ENCODE measurements around the gene TM4SF1.

The TM4SF1 gene, protein sequence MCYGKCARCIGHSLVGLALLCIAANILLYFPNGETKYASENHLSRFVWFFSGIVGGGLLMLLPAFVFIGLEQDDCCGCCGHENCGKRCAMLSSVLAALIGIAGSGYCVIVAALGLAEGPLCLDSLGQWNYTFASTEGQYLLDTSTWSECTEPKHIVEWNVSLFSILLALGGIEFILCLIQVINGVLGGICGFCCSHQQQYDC

DNA sequence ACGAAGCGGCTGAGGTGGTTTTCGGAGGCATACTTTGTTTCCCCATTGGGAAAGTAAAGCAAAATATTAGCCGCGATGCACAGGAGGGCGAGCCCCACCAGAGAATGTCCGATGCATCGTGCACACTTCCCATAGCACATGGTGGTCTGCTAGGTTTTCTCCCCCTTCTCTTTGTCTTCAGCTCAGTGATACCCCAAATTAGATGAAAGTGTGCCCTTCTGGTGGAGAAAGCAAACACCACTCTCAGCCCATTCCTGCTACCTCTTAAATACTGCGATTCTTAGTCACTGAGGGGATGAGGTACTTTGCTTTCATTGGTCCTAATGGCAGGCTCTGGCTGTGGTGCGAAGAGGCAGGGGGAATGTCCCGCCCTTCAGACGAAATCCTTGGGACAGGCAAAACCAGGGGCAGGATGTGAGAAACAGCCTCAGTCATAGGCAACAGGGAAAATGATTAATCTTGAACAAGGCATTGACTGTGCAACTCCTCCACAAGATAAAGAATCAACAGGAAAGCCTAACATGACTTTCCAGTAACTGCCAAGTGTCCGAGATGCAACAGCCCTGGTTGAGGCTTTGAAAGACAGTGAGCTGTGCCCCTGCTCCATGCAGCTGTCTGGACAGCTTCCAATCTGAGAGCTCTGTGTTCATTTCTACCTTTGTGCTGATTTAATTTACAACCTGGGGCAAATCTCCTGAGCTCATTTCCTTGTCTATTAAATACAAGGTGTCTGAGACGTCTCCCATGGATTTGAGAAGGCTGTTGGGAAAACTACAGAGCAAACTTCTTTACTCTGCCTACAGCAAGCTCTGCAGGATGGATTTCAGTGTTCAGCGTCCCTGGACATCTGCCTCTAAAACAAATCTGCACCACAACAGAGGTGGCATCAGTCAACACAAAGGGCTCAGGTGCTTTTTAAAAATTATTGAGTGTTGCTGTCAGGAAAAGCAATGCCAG, at the start of gene TM4SF1:
TSS of gene TM4SF1 (minus strand) at position 242 of the 957 bp plus-strand sequence. CDS start at position 140, 102 bp downstream.
- no peak for DNase-seq

DNA sequence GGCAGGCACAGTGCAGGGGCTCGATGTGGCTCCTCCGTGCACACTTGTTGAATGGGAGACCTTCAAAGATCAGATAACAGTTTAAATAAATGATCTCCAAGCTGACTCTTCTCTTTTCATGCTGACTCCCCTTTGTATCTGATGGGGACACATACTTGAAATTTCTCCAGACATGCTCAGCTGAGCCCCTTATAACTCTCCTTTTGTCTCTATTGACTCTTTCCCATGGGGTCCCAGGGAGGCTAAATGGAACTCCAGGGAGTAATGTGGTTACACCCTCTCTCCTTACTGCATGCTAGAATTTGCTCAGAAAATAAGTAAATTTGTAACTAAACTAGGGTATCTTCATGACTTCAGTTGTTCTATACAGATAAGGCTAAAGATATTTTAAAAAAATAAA, 48.9 kb upstream of the TM4SF1 start:
- no peak for DNase-seq

DNA sequence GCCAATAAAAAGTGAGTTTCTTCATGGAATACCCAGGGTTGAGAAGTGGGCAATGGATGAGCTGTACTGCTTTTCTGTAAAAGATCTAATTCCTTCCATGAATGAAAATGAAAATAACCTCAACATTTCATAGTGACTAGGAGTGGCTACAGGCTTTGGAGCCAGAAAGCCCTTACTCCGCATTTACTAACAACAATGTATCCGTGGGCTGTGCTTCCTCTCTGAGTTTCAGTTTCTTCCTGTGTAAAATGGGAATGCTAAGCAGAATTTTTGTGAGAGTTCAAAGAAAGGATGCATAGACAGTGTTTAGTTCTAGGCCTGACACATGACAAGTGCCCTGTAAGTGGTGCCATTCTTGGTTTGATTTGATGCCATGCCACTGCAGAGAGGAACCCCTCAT, 47.5 kb upstream of the TM4SF1 start:
- no peak for DNase-seq

DNA sequence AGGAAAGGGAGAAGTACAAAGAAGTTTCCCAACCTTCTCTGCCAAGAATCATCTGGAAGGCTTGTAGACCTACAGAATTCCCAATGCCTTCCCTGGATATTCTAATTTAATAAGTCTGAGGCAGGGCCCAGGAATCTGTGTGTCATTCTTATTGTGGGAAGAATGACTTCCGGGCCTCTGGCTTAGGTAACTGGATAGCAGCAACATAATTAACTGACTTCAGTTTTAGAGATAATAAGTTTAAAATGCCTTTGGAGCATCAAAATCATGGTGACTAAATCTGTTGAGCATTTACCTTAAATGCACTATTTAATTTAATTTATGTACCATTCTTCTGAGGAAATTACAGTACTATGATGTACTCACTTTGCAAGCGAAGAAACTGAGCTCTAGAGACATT, 44.3 kb upstream of the TM4SF1 start:
- DNase-seq = no peak

DNA sequence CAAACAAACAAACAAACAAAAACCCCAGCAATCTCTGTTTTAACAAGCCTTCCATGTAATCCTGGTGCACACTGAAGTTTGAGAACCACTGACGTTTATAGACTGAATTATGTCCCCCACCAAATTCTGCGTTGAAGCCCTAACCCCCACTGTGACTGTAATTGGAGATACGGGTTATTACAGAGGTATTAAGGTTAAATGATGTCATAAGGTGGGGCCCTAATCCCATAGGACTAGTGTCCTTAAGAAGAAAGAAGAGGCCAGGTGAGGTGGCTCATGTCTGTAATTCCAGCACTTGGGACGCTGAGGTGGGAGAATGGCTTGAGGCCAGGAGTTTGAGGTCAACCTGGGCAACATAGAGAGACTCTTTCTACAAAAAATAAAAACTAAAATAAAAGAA, 42.4 kb upstream of the TM4SF1 start:
- no peak for DNase-seq

DNA sequence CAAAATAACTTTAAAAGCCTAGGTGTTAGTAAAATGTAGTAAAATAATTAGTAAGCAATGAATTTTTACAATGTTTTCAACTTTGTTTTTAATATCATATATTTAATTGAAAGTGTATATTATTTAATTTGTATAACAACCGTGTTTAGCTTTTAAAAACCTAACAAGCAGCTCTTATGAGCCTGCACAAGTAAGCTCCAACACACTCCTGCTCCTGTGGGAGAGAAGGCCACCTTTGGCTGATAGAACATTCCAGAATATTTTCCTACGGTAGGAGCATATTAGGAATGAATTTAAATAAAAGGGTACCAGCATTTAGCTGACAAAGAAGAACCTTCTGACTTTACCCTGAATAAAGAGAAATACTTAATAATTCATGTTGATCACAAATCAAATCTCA, 40.3 kb upstream of the TM4SF1 start:
- no peak for DNase-seq

DNA sequence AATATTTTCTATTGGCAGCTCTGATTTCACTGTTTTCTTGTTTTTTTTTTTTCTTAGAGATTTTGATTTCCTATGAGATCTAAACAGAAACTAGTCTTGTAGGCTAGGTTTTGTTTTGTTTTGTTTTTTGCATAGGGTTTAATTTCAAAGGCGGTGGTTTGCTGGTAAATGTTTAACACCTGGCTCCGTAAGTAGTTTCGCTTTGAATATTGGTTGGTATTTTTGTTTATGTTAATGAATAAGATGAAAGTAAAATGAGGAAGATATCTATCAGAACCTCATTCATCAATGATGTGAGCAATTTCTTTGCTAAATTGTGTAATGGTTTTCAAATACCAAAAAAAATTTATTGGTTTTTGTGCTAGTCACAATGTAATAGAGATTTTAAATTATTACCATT, 39.7 kb upstream of the TM4SF1 start:
- no peak for DNase-seq

DNA sequence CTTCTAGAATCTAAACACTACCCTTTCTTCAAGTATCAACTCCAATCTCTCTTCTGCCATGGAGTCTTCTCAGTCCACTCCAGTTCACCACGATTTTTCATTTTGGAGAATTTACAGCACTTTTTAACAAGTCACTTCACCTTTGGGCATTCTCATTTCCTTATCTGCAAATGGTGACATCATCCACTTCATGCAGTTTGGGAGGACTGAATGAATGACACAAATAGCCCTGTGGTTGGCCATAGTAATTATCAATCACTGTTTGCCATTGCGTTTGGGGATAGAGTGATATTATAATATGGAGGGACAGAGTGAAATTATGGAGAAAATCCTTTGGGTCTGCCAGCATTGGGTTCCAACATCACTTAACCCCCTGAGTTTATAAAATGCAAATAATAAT, 38.0 kb upstream of the TM4SF1 start:
- no peak for DNase-seq

DNA sequence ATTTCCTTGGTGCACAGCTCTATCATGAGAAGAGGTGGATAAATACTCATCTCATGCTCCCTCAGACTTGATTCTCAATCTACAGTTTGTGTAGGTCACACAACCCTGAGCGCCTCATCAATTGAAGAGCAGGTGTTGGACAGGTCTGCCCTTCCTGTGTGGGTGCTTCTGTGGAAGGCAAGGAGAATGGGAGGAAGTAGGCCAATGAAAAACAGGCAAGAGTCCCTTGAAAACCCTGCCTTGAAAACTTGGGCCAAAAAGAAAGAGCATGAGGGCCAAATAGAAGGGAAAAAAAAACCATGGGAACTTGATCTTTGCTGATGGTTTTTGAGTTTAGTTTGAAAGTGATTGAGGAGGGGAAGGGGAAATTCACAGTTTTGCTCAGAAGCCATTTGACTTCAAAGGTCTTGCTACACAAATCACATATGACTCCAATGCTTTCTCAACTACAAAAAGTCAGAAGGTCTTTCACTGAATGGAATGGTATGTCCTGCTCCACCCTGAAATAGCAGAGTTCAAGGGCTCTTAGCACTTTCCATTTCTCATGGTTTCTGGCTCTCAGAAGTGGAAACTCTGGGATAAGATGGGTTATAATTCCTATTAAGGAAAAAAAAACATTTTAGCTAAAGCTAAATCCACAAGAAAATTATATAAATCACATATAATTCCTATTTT, 37.2 kb upstream of the TM4SF1 start:
- DNase-seq = no peak

DNA sequence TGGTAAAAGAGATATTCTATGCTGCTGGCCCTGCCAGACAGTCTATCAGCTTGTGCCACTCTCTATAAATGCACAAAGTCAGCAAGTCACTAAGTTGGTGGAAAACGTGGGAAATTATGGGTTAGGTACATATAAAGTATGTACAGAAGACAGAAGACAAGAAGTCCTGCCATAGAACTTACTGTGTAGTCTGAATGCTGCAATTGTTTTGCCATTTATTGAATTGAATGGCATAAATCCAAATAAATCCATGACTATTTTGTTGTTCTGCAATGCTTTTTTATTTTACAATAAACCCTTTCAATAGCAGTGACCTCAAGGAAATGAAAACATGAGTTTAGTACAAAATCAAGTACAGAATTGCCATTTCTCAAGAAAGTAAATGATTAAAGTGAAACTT, 34.1 kb upstream of the TM4SF1 start:
- DNase-seq = no peak

DNA sequence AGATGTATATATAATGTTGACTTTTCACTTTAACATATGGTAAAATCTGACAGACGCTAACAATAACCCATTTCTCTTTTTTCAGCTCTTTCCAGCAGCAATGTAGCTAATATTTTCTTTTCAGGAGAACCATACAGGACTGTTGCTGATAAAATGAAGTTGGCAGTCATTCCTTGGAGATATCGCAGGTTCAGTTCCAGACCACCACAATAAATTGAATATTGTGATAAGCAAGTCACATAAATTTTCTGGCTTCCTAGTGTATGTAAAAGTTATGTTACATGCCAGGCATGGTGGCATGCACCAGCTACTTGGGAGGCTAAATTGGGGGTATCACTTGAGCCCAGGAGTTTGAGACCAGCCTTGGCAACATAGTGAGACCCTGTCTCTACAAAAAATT, 31.9 kb upstream of the TM4SF1 start:
- DNase-seq = no peak

DNA sequence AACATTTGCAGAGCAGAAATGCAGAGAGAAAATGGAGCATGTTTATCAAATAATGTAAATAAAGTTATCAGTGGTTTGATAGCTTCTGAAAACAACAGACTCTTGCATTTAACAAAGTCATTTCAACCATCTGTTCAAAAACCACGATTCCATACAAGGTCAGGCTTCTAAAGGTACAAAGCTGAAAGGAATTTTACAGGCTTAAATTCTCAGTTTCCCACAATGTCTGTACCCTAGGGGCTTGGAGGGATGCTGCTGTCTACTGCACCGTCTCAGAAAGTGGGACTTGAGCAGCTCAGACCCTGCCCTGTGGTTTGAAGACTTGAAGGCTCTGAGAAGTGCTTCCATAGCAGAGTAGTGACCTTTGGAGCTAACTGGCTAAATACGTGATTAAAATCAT, 30.4 kb upstream of the TM4SF1 start:
- no peak for DNase-seq

DNA sequence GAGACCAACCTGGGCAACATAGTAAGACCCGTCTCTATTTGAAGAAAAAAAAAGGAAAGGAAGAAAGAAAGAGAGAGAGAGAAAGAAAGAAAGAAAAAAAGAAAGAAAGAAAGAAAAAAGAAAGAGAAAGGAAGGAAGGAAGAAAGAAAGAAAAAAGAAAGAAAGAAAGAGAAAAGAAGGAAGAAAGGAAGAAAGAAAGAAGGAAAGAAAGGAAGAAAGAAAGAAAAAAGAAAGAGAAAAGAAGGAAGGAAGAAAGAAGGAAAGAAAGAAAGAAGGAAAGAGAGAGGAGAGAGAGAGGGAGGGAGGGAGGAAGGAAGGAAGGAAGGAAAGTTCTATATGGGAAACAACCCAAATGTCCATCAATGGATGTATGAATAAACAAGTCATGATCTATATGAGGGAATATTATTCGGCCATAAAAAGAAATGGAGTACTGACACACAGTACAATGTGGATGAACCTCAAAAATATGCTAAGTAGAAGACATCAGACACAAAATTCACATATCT, 28.8 kb upstream of the TM4SF1 start:
- DNase-seq = no peak

DNA sequence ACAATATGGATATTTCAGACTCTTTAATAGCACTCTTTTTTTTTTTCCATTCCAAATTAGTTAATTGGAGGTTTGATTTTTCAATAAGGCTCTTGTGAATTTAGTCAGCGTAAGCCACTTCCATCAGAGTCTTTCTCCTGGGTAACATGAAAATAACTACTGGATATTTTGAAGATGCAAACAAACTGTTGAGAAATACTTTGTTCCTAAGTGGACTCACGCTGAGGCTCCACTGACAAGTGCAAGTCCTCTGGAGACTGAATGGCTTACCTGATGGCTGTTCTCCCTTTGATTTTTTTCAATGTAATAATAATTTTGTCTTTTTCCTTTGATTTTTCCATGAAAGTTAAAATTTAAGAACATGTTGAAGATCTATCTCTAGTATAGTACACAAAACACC, 26.0 kb upstream of the TM4SF1 start:
- no peak for DNase-seq

DNA sequence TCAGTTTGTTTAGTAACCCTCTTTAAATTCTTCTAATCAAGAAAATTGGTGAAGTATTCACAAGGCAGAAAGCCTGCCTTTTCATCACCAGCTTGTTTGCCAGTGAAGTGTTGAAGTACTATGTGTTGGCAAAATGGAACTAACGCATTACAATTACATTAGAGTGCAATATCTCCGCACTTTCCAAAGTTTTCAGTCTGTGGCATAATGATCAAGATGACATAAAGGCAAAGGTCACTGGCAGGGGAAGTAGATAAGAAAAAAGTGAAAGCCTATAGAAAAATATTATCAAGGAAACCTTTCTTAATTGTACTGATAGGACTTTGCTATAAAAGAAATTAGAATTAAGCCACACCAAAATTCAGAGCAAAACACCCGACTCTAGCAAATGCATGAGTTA, 25.0 kb upstream of the TM4SF1 start:
- DNase-seq = no peak

DNA sequence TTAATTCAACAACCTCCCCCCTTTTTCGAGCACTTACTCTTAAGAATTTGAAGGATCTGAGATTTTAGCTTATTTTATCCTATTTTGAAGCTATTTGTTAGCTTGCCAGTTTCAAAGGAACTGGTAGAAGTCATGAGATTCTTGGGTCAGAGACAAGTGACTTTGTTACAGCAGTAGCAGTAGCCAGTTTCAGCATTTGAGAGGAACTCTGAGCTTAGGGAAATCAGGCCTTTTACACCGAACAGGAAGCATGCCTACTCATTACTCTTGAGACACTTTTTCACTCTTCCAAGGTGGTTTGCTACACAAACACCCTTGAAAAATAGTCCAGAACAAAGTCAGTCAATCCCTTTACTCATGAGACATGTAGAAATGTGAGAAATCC, 24.5 kb upstream of the TM4SF1 start:
- DNase-seq = no peak

DNA sequence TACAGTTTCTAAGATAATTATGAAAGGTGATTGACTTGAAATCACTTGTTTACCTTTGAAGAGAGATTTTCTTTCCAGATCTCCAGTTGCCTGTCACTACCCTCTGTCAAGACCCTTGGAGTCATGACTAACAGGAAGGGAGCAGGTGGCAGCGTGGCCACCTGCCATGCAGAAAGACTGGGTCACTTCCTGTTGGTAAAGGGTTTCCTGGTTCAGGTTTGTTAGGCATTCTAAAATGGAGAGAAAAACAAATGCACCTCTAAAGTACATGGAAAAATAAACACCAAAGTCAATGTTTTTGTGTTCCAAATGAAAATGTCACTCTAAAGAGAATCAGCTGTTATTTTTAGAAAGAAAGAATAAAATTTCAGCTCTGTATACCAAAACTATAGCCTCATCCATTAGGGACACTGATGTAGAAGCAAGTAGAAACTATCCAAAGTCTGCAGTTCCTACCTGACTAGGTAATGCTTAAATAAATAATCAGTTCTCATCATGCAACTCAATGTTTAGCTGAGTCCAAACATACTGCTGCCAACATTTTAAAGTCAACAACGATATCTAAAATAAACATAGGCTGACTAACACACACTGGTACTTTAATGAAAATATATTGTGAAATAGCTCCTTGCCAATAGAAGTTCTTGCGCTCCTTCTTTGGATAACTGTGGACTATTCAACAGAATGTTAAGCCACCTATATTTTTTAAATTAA, 23.9 kb upstream of the TM4SF1 start:
- DNase-seq = no peak

DNA sequence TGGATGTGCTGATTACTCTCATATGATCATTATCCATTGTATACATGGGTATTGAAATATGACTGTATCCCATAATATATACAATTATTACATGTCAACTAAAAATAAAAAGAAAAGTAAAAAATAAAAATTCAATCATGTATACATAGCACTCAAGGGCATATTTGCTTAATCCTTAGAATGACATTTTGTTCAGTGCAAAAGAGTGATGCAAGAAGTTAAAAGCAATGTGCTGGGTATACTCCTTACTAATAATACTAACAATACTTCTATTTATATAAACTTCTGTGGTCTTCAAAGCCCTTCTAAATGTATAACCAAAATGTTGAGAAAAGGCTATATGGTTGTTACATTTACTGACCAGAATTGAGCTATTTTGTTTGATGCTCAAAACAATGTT, 23.2 kb upstream of the TM4SF1 start:
- no peak for DNase-seq

DNA sequence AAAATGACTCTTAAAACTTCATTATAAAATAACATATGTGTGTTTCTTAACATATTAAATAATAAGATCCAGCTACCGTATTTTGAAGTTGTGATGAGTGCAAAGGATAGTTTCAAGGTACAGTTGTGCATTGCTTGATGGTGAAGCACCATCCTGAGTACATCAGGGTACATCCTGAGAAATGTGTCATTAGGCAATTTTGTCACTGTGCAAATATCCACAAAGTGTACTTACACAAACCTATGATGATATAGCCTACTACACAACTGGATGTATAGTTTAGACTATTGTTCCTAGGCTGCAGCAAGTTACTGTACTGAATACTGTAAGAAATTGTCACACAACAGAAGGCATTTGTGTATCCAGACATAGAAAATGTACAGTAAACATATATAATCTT, 20.8 kb upstream of the TM4SF1 start:
- no peak for DNase-seq

DNA sequence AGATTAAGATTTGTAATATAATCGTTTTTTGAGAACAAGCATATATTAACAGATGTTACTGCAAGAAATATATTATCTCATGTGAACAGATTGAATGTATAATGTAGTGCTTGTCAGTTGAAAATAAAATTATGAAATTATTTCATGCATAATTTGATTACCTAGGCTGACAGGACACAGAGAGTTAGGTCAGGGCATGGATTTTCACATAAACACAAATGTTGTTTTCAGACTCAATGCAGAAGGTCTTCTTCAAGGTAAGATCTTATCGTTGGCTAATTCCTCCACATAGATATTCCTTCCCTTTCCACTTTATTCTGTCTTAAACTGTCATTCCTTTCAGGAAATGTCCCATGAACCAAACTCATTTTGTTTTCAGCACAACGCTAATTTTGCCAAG, 20.1 kb upstream of the TM4SF1 start:
- no peak for DNase-seq

DNA sequence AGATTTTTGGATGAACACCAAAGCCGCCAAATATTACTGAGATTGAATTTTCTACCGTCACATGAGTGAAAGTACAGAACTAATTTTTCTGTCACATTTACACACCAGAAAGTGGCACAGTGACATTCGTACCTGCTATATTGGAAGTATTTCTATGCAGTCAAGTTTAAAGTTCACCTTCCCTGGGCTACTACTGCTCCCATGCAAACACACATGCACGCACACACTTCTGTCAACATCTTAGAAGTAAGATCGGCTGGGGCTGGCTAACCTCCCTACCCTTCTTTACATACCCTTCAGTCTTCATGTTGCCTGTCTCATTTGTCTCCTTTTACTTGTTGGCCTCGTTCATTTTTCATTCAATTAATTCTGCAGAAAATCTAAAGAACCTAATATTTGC, 19.0 kb upstream of the TM4SF1 start:
- no peak for DNase-seq

DNA sequence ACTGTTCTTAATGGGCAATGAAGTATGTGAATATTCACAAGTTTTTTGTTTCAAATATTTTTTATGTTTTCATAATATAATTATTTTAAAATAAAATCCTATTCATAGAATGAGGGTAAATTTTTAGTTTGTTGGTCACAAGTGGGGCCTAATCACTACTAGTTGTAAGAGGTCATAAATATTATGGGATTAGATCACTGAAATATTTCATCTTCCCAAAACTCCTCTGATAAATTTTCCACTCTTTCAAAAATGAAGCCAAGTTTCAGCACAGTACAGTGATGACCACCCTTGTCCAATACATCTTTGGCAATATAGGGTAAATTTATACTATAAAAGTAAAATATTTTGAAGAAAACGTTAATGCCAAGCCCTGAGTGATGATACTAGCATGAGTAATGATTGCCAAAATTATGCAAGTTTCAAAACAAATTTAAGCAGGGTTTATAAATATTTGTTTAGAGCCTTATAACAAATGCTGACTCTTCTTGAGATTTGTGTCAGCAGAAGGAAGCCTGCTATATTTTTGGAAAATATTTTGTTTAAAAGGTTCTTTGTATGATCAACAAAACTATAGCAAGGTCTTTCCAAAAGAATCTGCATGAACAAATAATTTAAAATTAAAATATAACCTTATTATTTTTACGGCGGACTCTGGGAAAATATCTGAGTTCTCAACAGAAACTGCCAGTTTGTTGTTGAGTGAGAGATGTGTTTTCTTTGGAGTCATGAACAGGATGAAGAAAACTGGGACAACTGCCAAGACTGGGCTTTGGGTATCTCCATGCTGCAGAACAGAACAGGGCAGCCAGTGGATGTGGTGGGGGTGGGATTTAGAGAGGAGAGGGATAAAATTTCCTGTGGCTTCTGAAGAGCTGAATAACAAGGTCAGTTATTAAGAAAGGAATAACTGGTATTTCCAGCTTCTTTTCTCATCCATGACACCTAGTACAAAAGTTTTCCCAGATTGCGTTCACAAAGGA, 17.9 kb upstream of the TM4SF1 start:
- no peak for DNase-seq
